ENCODE measurements around the gene EFCC1. TPM values are rescaled to one million over a fixed set of nuclear protein-coding genes. Genes with fewer than 3 reads are reported as not detected.

EFCC1 gene
- total RNA-seq, 1 donor from 2014 or later, result 0.60 TPM

DNA sequence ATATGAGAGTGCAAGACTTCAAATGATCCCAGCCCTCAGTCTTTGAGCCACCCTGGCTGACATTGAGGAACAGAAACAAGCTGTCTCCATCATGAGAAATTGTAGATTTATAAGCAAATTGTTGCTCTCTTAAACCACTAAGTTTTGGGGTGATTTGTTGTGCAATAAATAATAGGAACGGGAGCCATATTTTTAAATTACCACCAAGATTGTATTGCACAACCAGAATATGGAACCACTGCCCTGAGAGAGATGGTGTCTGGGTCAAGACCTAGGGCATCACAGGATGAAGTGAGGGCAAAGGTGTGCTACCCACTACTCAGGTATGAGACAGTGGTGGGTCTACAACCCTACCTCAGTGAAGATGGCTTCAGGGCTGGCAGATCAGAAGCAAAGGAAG, 4.9 kb upstream of the EFCC1 start:
- TF ChIP-seq, protein P1, sequence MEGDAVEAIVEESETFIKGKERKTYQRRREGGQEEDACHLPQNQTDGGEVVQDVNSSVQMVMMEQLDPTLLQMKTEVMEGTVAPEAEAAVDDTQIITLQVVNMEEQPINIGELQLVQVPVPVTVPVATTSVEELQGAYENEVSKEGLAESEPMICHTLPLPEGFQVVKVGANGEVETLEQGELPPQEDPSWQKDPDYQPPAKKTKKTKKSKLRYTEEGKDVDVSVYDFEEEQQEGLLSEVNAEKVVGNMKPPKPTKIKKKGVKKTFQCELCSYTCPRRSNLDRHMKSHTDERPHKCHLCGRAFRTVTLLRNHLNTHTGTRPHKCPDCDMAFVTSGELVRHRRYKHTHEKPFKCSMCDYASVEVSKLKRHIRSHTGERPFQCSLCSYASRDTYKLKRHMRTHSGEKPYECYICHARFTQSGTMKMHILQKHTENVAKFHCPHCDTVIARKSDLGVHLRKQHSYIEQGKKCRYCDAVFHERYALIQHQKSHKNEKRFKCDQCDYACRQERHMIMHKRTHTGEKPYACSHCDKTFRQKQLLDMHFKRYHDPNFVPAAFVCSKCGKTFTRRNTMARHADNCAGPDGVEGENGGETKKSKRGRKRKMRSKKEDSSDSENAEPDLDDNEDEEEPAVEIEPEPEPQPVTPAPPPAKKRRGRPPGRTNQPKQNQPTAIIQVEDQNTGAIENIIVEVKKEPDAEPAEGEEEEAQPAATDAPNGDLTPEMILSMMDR (IDR thresholded peaks at IDR 0.05; ENCODE audit: unreplicated experiment), result no peak
- Mint-ChIP-seq H3K4me3 (ENCODE audit: low read depth) (no peak overlapping the region), H3K36me3 (ENCODE audit: insufficient read depth) (no peaks in the 10 kb centered on the region), H3K9me3 (ENCODE audit: low read depth) (no peaks in the 10 kb centered on the region), H3K27me3 (peaks cover 19% of the 10 kb centered on the region), H3K4me1 (ENCODE audit: low read depth) (peaks cover 26% of the 10 kb centered on the region), H3K27ac (no peak overlapping the region)
- no peak for DNase-seq (ENCODE audit: low spot score, unreplicated experiment)

DNA sequence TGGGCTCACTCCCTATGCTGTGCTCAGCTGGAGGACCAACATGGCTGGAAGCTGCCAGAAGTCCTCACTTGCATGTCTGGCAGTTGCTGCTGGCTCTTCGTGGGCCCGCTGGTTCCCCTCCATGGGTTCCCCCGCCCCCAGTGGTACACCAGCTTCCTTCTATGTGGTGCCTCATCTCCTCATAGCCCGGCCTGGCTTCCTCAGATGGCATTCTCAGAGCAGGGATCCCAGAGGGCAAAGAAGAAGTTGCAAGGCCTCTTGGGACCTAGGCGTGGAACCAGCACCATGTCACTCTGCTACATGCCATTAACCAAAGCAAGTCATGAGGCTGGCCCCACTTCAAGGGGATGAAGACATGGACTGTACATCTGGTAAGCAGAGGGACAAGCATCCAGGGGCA, 4.4 kb upstream of the EFCC1 start:
- no peak overlapping the region for H3K4me3 Mint-ChIP-seq (ENCODE audit: low read depth)
- H3K9me3 Mint-ChIP-seq (ENCODE audit: low read depth), result no peaks in the 10 kb centered on the region
- H3K36me3 Mint-ChIP-seq (ENCODE audit: insufficient read depth), result no peaks in the 10 kb centered on the region
- TF ChIP-seq, protein P1 (IDR thresholded peaks at IDR 0.05; ENCODE audit: unreplicated experiment), result no peak
- H3K4me1 Mint-ChIP-seq (ENCODE audit: low read depth), result peaks cover 26% of the 10 kb centered on the region
- H3K27ac Mint-ChIP-seq, result no peak overlapping the region
- H3K27me3 Mint-ChIP-seq, result peaks cover 19% of the 10 kb centered on the region
- DNase-seq (ENCODE audit: low spot score, unreplicated experiment), result no peak

DNA sequence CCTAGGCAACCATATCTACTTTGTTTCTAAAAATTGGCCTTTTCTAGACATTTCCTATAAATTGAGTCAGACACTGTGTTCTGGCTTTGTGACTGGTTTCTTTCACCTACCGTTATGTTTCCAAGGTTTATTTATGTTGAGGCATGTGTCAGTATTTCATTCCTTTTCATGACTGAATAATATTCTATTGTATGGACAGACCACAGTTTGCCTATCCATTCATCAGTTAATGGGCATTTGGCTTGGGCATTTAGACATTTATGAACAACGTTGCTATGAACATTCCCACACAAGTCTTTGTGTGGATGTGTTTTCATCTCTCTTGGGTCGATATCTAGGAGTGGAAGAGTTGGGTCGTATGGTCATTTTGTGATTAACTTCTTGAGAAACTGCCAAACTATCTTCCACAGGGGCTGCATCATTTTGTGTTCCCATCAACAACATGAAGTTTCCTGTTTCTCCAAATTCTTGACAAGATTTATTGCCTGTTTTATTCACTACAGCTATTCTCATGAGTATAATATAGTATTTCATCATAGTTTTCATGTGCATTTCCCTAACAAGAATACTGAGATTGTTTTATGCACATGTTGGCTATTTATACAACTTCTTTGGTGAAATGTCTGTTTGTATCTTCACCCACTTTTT, 3.5 kb upstream of the EFCC1 start:
- Mint-ChIP-seq H3K36me3 (ENCODE audit: insufficient read depth) (no peaks in the 10 kb centered on the region), H3K27me3 (peaks cover 25% of the 10 kb centered on the region), H3K4me3 (ENCODE audit: low read depth) (no peak overlapping the region), H3K9me3 (ENCODE audit: low read depth) (no peaks in the 10 kb centered on the region), H3K4me1 (ENCODE audit: low read depth) (peaks cover 28% of the 10 kb centered on the region), H3K27ac (peak overlapping the region; percentile 20)
- no peak for DNase-seq (ENCODE audit: low spot score, unreplicated experiment)
- TF ChIP-seq, protein P1 (IDR thresholded peaks at IDR 0.05; ENCODE audit: unreplicated experiment), result no peak

DNA sequence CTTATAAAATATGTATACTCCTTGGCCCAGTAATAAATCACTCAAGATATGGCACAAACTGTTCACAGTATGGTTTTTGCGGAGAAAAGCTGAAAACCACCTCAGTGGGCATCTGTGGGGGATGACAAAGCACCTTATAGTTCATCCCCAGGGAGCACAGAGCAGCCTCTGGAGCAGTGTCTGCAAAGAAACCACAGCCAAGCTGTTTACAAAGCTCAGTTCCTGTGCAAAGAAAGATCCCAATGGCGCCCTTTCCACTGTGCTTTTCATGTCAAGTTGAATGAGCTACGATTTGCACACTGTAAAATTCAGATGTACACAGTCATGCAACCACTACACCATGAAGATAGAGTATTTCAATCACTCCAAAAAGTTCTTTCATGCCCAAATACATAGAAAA, 2.5 kb upstream of the EFCC1 start:
- H3K27ac Mint-ChIP-seq, result peak overlapping the region; percentile 47
- H3K4me1 Mint-ChIP-seq (ENCODE audit: low read depth), result peaks cover 20% of the 10 kb centered on the region
- TF ChIP-seq, protein P1 (IDR thresholded peaks at IDR 0.05; ENCODE audit: unreplicated experiment), result no peak
- H3K4me3 Mint-ChIP-seq (ENCODE audit: low read depth), result no peak overlapping the region
- no peaks in the 10 kb centered on the region for H3K9me3 Mint-ChIP-seq (ENCODE audit: low read depth)
- peaks cover 34% of the 10 kb centered on the region for H3K27me3 Mint-ChIP-seq
- no peaks in the 10 kb centered on the region for H3K36me3 Mint-ChIP-seq (ENCODE audit: insufficient read depth)
- DNase-seq (ENCODE audit: low spot score, unreplicated experiment), result no peak

DNA sequence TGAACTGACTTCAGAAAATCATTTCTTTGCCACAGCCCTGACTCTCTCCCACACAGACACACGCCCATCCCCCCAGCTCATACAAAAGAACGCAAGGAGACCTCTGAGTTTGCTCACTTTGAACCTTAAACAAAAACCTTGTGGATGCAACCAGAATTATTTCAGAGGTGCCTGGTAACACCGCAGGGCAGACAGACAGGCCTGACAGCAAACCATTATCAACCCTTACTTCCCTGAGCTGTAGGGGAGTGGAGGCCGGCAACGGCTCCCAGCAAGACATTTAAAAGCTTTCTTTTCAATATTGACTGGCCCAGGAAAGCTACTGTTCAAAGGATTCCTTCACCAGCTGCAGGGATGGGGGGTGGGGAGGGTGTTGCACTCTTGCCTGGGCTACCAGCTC, 2.0 kb upstream of the EFCC1 start:
- peaks cover 20% of the 10 kb centered on the region for H3K4me1 Mint-ChIP-seq (ENCODE audit: low read depth)
- TF ChIP-seq, protein P1 (IDR thresholded peaks at IDR 0.05; ENCODE audit: unreplicated experiment), result no peak
- H3K36me3 Mint-ChIP-seq (ENCODE audit: insufficient read depth), result no peaks in the 10 kb centered on the region
- H3K9me3 Mint-ChIP-seq (ENCODE audit: low read depth), result no peaks in the 10 kb centered on the region
- no peak for DNase-seq (ENCODE audit: low spot score, unreplicated experiment)
- peaks cover 37% of the 10 kb centered on the region for H3K27me3 Mint-ChIP-seq
- peak overlapping the region; percentile 47 for H3K27ac Mint-ChIP-seq
- peak overlapping the region; percentile 1 for H3K4me3 Mint-ChIP-seq (ENCODE audit: low read depth)

Measured in progenitor cell of endocrine pancreas (in vitro differentiated cells).